Cardiac fibroblast (primary cell): ENCODE results near the gene PSMG4.
A peak's percentile ranks its signal among the peaks of the same experiment; 100 is the strongest.

ENCODE experiments used
- DNase-seq, 2 donors: peaks; one replicate each; pipeline versions ENCODE4 v3.0.0 to v3.0.0-alpha.2; 2010; ENCODE audit warnings: low read depth in 2 of 2
- H3K4me3 ChIP-seq, 2 donors: replicated peaks in 1 of 2; 1 replicate in 1 of 2; 2 replicates in 1 of 2; pipeline ENCODE4 v1.5.1; 2011; ENCODE audit warnings: low read depth in 2 of 2, low read length in 2 of 2, mild to moderate bottlenecking in 2 of 2, moderate library complexity in 1 of 2
- CTCF ChIP-seq: IDR thresholded peaks from one replicate; pipeline ENCODE4 v1.5.1; 2011; ENCODE audit warnings: low read depth, mild to moderate bottlenecking, low read length, inconsistent platforms

Gene PSMG4

DNA sequence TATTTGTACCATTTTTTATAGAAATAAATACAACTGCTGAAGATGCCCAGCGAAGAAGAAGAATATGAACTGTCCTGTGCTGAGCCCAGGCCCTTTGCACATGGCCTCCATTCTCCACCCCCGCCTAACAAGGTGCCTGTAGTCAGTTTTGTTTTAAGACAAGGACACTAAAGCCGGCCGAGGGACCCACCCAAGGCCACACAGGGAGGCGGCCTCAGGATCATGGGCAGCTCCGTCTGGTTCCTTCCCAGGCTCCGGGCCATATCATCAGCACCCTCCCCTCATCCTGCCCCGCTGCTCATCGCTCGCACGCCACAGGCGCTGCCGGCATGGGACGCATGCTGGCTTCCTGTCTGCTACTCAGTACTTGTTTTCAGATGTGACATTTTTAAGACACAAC is 21.3 kb downstream of the PSMG4 start:
- DNase-seq, result no peak
- H3K4me3 ChIP-seq, result no peak overlapping the region
- no peak for TF ChIP-seq CTCF

GRCh38 chr6:3280866-3281465 is 22.2 kb downstream of the PSMG4 start:
- peak in 1 of 2 donors; percentile 59 for DNase-seq
- H3K4me3 ChIP-seq, result no peak overlapping the region

DNA sequence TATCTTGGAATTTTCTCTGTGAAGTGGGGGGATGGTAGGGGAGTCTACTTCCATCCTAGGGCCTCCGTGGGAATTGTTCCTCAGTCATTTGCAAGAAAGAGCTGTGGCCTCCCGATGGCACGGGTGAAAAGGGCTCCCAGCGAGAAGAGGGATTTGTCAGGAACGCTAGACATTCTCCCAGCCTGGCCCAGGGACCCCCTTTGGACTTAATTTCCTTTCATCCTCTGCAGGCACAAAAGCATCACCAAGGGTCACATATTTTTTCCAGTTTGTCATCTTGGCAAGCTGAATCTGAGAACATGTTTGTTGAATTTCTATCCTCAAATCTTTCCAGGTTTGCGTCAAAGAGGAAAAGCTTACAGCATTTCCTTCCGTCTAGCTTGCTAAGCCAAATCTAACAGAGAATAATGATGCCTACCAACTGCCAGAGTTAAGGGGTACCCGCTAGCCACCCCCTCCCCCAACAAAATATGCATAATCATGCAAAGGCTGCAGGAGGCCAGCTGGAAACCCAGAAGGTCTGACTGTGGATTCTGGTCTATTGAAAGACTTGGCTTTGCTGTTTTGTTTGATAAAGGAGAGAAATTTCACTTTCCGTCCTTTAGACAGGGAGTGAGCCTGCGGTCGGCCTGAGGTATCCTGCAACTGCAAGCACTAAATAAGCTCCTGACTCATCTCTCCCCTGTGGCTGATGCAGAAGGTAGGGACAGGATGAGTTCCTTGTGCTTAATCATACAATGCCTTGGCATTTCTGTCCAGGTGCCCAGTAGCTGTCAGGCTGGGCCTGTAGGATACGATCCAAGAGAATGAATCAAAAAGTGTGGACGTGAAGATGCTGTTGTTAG is 23.1 kb downstream of the PSMG4 start:
- peak; percentile 90 to 97 for DNase-seq
- no peak for TF ChIP-seq CTCF
- H3K4me3 ChIP-seq, result no peak overlapping the region

More at GRCh38 chr6:3280866-3281465, 22.2 kb downstream of the PSMG4 start:
- no peak for TF ChIP-seq CTCF

GRCh38 chr6:3282476-3283236 is 23.9 kb downstream of the PSMG4 start:
- DNase-seq, result peak in 1 of 2 donors; percentile 8
- no peak overlapping the region for H3K4me3 ChIP-seq
- TF ChIP-seq CTCF, result no peak

- no peak overlapping the region for H3K4me3 ChIP-seq
- DNase-seq, result no peak
- no peak for TF ChIP-seq CTCF
Observed at GRCh38 chr6:3283241-3283640, 24.5 kb downstream of the PSMG4 start.

- TF ChIP-seq CTCF, result no peak
- no peak overlapping the region for H3K4me3 ChIP-seq
- no peak for DNase-seq
Observed at GRCh38 chr6:3283641-3284435, 25.1 kb downstream of the PSMG4 start.
